ENCODE measurements around the gene OR1L8. TPM values are rescaled to one million over a fixed set of nuclear protein-coding genes. Genes with fewer than 3 reads are reported as not detected.
"Not testable (repeated sequence)": the region's sequence is repeated elsewhere in the genome, so short reads cannot be mapped to it uniquely, and the experiment has no call there.

The OR1L8 gene
- total RNA-seq (0.18 TPM), polyA plus RNA-seq (ENCODE audit: insufficient read depth in 1 of 8, insufficient read length in 8 of 8, low replicate concordance in 1 of 8) (under 1 TPM in 6 of 8 donors, not detected in 2; 0.09 to 0.16 (median 0.13) TPM)
- long read RNA-seq, donor 1 = 0 reads
- long read RNA-seq, donor 2 = 0 reads
- long read RNA-seq, donor 3 = 0 reads
- long read RNA-seq, donor 4 = 0 reads
- long read RNA-seq, donor 5 = 0 reads
- long read RNA-seq, donor 6 = 0 reads
- long read RNA-seq, donor 7 = 0 reads
- long read RNA-seq, donor 8 = 0 reads
- long read RNA-seq, donor 9, partial matches to known transcripts = 0 of 1 reads
- long read RNA-seq, donor 9, other reads (novel, unspliced or antisense) = 0 of 1 reads
- long read RNA-seq, donor 10 = 0 reads
- long read RNA-seq, donor 11 = 0 reads

- 100% methylated on average over 3 of the region's 8 CpGs for WGBS (ENCODE audit: insufficient coverage)
- DNase-seq; H3K36me3 ChIP-seq (ENCODE audit: control insufficient read depth, insufficient read depth, low read length); H3K4me1 ChIP-seq (ENCODE audit: control insufficient read depth, insufficient read depth, low read length); H3K9me3 ChIP-seq (replicated peaks; ENCODE audit: control insufficient read depth, low read depth, low read length); H3K27me3 ChIP-seq (ENCODE audit: control insufficient read depth, insufficient read depth, low read length); H3K27ac ChIP-seq (ENCODE audit: low read length); H3K4me3 ChIP-seq (ENCODE audit: low read length): not testable (repeated sequence)
Observed at GRCh38 chr9:122583284-122583683, at the start of gene OR1L8. Gene OR1L8 (minus strand): TSS chr9:122583384. CDS start chr9:122568477, 14,907 bp downstream.

GRCh38 chr9:122619996-122620395 is 36.8 kb upstream of the OR1L8 start:
- no peaks in the 10 kb centered on the region for H3K9me3 ChIP-seq (replicated peaks; ENCODE audit: control insufficient read depth, low read depth, low read length)
- 64% methylated on average over 5 of the region's 7 CpGs for WGBS (ENCODE audit: insufficient coverage)
- no peak overlapping the region for H3K27ac ChIP-seq (ENCODE audit: low read length)
- no peaks in the 10 kb centered on the region for H3K36me3 ChIP-seq (ENCODE audit: control insufficient read depth, insufficient read depth, low read length)
- H3K4me1 ChIP-seq (ENCODE audit: control insufficient read depth, insufficient read depth, low read length) = no peaks in the 10 kb centered on the region
- no peak overlapping the region for H3K4me3 ChIP-seq (ENCODE audit: low read length)
- no peaks in the 10 kb centered on the region for H3K27me3 ChIP-seq (ENCODE audit: control insufficient read depth, insufficient read depth, low read length)
- no peak for DNase-seq

- Histone ChIP-seq H3K4me3 (ENCODE audit: low read length) (no peak within 1 kb of the TSS), H3K27me3 (ENCODE audit: control insufficient read depth, insufficient read depth, low read length) (no peaks in the 10 kb centered on the region), H3K9me3 (replicated peaks; ENCODE audit: control insufficient read depth, low read depth, low read length) (no peaks in the 10 kb centered on the region), H3K4me1 (ENCODE audit: control insufficient read depth, insufficient read depth, low read length) (no peaks in the 10 kb centered on the region), H3K27ac (ENCODE audit: low read length) (no peak within 1 kb of the TSS), H3K36me3 (ENCODE audit: control insufficient read depth, insufficient read depth, low read length) (no peaks in the 10 kb centered on the region)
- WGBS (ENCODE audit: insufficient coverage) = no CpG with 5 or more reads among the region's 1 CpG
- DNase-seq = no peak
Observed at GRCh38 chr9:122614362-122614761, 31.2 kb upstream of the OR1L8 start, which contains the start of gene OR1Q1. Gene OR1Q1 (plus strand): TSS chr9:122614738. CDS start chr9:122614738, 0 bp downstream.

GRCh38 chr9:122609804-122610203 is 26.6 kb upstream of the OR1L8 start:
- H3K4me1 ChIP-seq (ENCODE audit: control insufficient read depth, insufficient read depth, low read length) = no peaks in the 10 kb centered on the region
- no peak overlapping the region for H3K27ac ChIP-seq (ENCODE audit: low read length)
- H3K36me3 ChIP-seq (ENCODE audit: control insufficient read depth, insufficient read depth, low read length) = no peaks in the 10 kb centered on the region
- H3K27me3 ChIP-seq (ENCODE audit: control insufficient read depth, insufficient read depth, low read length) = no peaks in the 10 kb centered on the region
- 47% methylated on average over 3 of the region's 4 CpGs for WGBS (ENCODE audit: insufficient coverage)
- no peak for DNase-seq
- no peak overlapping the region for H3K4me3 ChIP-seq (ENCODE audit: low read length)
- no peaks in the 10 kb centered on the region for H3K9me3 ChIP-seq (replicated peaks; ENCODE audit: control insufficient read depth, low read depth, low read length)

- no peak for DNase-seq
- WGBS (ENCODE audit: insufficient coverage) = no CpG with 5 or more reads among the region's 1 CpG
- Histone ChIP-seq H3K36me3 (ENCODE audit: control insufficient read depth, insufficient read depth, low read length) (no peaks in the 10 kb centered on the region), H3K27me3 (ENCODE audit: control insufficient read depth, insufficient read depth, low read length) (no peaks in the 10 kb centered on the region), H3K4me1 (ENCODE audit: control insufficient read depth, insufficient read depth, low read length) (no peaks in the 10 kb centered on the region), H3K9me3 (replicated peaks; ENCODE audit: control insufficient read depth, low read depth, low read length) (no peaks in the 10 kb centered on the region), H3K4me3 (ENCODE audit: low read length) (no peak overlapping the region), H3K27ac (ENCODE audit: low read length) (no peak overlapping the region)
Observed at GRCh38 chr9:122606587-122606986, 23.4 kb upstream of the OR1L8 start.

GRCh38 chr9:122605691-122606090 is 22.5 kb upstream of the OR1L8 start:
- Histone ChIP-seq H3K9me3 (replicated peaks; ENCODE audit: control insufficient read depth, low read depth, low read length) (no peaks in the 10 kb centered on the region), H3K27ac (ENCODE audit: low read length) (no peak overlapping the region), H3K27me3 (ENCODE audit: control insufficient read depth, insufficient read depth, low read length) (no peaks in the 10 kb centered on the region), H3K4me3 (ENCODE audit: low read length) (no peak overlapping the region), H3K36me3 (ENCODE audit: control insufficient read depth, insufficient read depth, low read length) (no peaks in the 10 kb centered on the region), H3K4me1 (ENCODE audit: control insufficient read depth, insufficient read depth, low read length) (no peaks in the 10 kb centered on the region)
- DNase-seq = no peak
- no CpG with 5 or more reads among the region's 1 CpG for WGBS (ENCODE audit: insufficient coverage)

GRCh38 chr9:122580360-122580759 is 2.8 kb downstream of the OR1L8 start:
- H3K4me1 ChIP-seq (ENCODE audit: control insufficient read depth, insufficient read depth, low read length) = no peaks in the 10 kb centered on the region
- H3K4me3 ChIP-seq (ENCODE audit: low read length) = no peak overlapping the region
- H3K36me3 ChIP-seq (ENCODE audit: control insufficient read depth, insufficient read depth, low read length) = no peaks in the 10 kb centered on the region
- H3K9me3 ChIP-seq (replicated peaks; ENCODE audit: control insufficient read depth, low read depth, low read length) = no peaks in the 10 kb centered on the region
- no peak for DNase-seq
- H3K27ac ChIP-seq (ENCODE audit: low read length) = no peak overlapping the region
- no CpG with 5 or more reads among the region's 3 CpGs for WGBS (ENCODE audit: insufficient coverage)
- H3K27me3 ChIP-seq (ENCODE audit: control insufficient read depth, insufficient read depth, low read length) = no peaks in the 10 kb centered on the region

- 60% methylated on average over 1 of the region's 5 CpGs for whole genome bisulfite sequencing (ENCODE audit: insufficient coverage)
- no peaks in the 10 kb centered on the region for H3K27me3 ChIP-seq (ENCODE audit: control insufficient read depth, insufficient read depth, low read length)
Observed at GRCh38 chr9:122579874-122580273, 3.3 kb downstream of the OR1L8 start.

GRCh38 chr9:122572456-122572855 is 10.7 kb downstream of the OR1L8 start:
- WGBS (ENCODE audit: insufficient coverage) = 100% methylated on average over 1 of the region's 2 CpGs
- H3K27ac ChIP-seq (ENCODE audit: low read length) = no peak overlapping the region
- no peak for DNase-seq
- H3K4me1 ChIP-seq (ENCODE audit: control insufficient read depth, insufficient read depth, low read length) = no peaks in the 10 kb centered on the region
- H3K36me3 ChIP-seq (ENCODE audit: control insufficient read depth, insufficient read depth, low read length) = no peaks in the 10 kb centered on the region
- H3K27me3 ChIP-seq (ENCODE audit: control insufficient read depth, insufficient read depth, low read length) = no peaks in the 10 kb centered on the region
- H3K9me3 ChIP-seq (replicated peaks; ENCODE audit: control insufficient read depth, low read depth, low read length) = no peaks in the 10 kb centered on the region
- H3K4me3 ChIP-seq (ENCODE audit: low read length) = no peak overlapping the region

More at GRCh38 chr9:122579874-122580273, 3.3 kb downstream of the OR1L8 start:
- DNase-seq = no peak
- H3K4me1 ChIP-seq (ENCODE audit: control insufficient read depth, insufficient read depth, low read length) = no peaks in the 10 kb centered on the region
- H3K4me3 ChIP-seq (ENCODE audit: low read length) = no peak overlapping the region
- H3K36me3 ChIP-seq (ENCODE audit: control insufficient read depth, insufficient read depth, low read length) = no peaks in the 10 kb centered on the region
- H3K9me3 ChIP-seq (replicated peaks; ENCODE audit: control insufficient read depth, low read depth, low read length) = no peaks in the 10 kb centered on the region
- H3K27ac ChIP-seq (ENCODE audit: low read length) = no peak overlapping the region

GRCh38 chr9:122567901-122568300 is 15.3 kb downstream of the OR1L8 start:
- Histone ChIP-seq H3K27ac (ENCODE audit: low read length) (no peak overlapping the region), H3K4me3 (ENCODE audit: low read length) (no peak overlapping the region), H3K36me3 (ENCODE audit: control insufficient read depth, insufficient read depth, low read length) (no peaks in the 10 kb centered on the region), H3K4me1 (ENCODE audit: control insufficient read depth, insufficient read depth, low read length) (no peaks in the 10 kb centered on the region), H3K27me3 (ENCODE audit: control insufficient read depth, insufficient read depth, low read length) (no peaks in the 10 kb centered on the region), H3K9me3 (replicated peaks; ENCODE audit: control insufficient read depth, low read depth, low read length) (peaks cover 3% of the 10 kb centered on the region)
- DNase-seq = no peak
- 91% methylated on average over 3 of the region's 4 CpGs for WGBS (ENCODE audit: insufficient coverage)
